ENCODE results near the gene STAB1.

Gene STAB1, protein sequence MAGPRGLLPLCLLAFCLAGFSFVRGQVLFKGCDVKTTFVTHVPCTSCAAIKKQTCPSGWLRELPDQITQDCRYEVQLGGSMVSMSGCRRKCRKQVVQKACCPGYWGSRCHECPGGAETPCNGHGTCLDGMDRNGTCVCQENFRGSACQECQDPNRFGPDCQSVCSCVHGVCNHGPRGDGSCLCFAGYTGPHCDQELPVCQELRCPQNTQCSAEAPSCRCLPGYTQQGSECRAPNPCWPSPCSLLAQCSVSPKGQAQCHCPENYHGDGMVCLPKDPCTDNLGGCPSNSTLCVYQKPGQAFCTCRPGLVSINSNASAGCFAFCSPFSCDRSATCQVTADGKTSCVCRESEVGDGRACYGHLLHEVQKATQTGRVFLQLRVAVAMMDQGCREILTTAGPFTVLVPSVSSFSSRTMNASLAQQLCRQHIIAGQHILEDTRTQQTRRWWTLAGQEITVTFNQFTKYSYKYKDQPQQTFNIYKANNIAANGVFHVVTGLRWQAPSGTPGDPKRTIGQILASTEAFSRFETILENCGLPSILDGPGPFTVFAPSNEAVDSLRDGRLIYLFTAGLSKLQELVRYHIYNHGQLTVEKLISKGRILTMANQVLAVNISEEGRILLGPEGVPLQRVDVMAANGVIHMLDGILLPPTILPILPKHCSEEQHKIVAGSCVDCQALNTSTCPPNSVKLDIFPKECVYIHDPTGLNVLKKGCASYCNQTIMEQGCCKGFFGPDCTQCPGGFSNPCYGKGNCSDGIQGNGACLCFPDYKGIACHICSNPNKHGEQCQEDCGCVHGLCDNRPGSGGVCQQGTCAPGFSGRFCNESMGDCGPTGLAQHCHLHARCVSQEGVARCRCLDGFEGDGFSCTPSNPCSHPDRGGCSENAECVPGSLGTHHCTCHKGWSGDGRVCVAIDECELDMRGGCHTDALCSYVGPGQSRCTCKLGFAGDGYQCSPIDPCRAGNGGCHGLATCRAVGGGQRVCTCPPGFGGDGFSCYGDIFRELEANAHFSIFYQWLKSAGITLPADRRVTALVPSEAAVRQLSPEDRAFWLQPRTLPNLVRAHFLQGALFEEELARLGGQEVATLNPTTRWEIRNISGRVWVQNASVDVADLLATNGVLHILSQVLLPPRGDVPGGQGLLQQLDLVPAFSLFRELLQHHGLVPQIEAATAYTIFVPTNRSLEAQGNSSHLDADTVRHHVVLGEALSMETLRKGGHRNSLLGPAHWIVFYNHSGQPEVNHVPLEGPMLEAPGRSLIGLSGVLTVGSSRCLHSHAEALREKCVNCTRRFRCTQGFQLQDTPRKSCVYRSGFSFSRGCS (N-terminal part only)

DNA sequence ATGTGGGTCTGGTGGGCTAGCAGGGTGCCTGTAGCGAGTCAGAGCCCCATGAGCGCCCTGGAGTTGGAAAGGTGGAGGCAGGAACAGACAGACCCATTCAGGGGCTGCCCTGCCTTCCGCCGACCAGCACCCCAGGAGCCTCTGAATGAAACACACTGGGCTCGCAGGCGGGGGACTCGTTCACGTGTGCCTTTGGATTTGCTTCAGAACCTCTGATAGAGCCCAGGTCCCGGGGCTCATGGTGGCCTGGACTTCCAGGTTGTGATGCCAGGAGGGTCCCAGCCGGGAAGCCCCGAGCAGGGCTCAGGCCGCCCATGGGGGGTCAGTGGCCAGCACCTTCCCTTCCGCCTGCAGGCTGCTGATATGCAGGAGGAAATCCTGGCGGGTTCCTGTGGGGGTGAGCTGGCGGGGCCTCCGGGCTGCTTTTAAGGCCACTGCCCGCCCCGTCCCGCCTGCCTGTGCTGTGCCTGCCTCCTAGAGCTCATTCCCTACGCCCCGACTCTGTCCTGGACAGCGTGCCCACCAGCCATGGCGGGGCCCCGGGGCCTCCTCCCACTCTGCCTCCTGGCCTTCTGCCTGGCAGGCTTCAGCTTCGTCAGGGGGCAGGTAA is at the start of gene STAB1:
STAB1 (plus strand) TSS at position 453 of the 610 bp plus-strand sequence; CDS start at position 529, 76 bp downstream.
- ATAC-seq (no peak), DNase-seq (no peak)
- Mint-ChIP-seq H3K4me1 (peaks cover 6% of the 10 kb centered on the region), H3K27me3 (no peaks in the 10 kb centered on the region), H3K36me3 (ENCODE audit: low read depth) (peaks cover 5% of the 10 kb centered on the region), H3K4me3 (no peak within 1 kb of the TSS), H3K27ac (peak within 1 kb of the TSS; percentile 39), H3K9me3 (no peaks in the 10 kb centered on the region)

DNA sequence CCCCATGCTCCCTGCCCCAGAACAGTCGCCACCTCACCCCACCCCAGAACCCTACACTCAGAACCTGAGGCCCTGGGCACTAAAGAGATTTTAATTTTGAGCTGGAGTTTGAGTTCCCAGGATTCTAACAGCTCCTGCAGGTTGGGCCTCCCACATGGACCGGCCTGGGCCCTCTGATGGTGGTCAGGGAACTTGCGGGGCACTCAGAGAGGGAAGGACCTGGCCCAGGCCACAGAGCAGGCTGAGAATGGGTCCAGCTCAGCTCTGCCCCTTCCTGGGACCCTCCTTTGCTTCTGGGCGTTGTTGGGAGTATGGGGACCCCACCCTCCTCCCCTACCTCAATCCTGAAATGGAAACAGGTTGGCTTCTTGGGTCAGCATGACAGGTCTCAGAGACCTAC is 49.1 kb upstream of the STAB1 start:
- Mint-ChIP-seq H3K27ac (no peak overlapping the region), H3K4me1 (peaks cover 5% of the 10 kb centered on the region), H3K36me3 (ENCODE audit: low read depth) (no peaks in the 10 kb centered on the region), H3K4me3 (no peak overlapping the region), H3K9me3 (no peaks in the 10 kb centered on the region), H3K27me3 (no peaks in the 10 kb centered on the region)
- DNase-seq (no peak), ATAC-seq (no peak)

DNA sequence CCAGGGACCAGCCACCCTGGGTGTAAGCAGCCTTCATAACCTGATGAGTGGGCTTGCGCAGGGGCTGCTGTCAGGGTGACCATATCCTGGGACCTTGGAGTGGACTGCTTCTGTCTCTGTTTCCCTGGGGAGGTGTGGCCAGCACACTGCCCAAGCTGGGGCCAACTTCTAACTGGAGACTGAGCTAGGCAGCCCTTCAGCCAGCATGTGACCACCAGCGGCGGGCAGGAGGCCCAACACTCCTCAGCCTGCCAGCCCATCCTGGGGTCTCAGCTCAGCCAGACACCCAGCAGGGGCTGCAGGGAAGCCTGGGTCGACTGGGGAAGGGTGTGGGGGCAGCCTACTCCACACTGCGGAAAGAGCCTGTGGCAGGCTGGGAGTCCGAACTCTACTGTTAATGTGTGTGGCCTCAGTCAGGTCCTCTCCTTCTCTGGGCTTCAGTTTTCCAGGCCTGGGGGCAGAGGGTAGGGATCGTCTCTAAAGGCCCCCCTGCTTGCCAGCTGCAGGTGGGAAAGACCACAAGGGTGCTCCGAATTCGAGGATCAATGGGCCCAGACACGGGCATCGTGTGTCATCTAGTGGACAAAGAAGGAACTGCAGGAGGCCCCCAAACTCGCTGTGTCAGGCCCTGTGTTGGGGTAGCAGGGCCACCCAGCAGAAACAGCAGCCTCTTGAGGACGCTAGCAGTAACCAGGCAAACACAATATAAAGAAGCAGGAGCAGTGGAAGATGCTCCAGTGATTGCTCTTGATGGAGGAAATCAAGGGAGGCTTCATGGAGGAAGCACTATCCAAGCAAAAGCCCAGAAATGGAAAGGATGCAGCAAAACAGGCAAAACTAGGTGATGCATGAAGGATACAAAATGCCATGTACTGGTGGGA is 48.3 kb upstream of the STAB1 start:
- peak; percentile 80 for DNase-seq
- H3K9me3 Mint-ChIP-seq: no peaks in the 10 kb centered on the region
- peak; percentile 50 for ATAC-seq
- no peak overlapping the region for H3K4me3 Mint-ChIP-seq
- peaks cover 5% of the 10 kb centered on the region for H3K4me1 Mint-ChIP-seq
- no peak overlapping the region for H3K27ac Mint-ChIP-seq
- H3K27me3 Mint-ChIP-seq: no peaks in the 10 kb centered on the region
- H3K36me3 Mint-ChIP-seq (ENCODE audit: low read depth): no peaks in the 10 kb centered on the region

DNA sequence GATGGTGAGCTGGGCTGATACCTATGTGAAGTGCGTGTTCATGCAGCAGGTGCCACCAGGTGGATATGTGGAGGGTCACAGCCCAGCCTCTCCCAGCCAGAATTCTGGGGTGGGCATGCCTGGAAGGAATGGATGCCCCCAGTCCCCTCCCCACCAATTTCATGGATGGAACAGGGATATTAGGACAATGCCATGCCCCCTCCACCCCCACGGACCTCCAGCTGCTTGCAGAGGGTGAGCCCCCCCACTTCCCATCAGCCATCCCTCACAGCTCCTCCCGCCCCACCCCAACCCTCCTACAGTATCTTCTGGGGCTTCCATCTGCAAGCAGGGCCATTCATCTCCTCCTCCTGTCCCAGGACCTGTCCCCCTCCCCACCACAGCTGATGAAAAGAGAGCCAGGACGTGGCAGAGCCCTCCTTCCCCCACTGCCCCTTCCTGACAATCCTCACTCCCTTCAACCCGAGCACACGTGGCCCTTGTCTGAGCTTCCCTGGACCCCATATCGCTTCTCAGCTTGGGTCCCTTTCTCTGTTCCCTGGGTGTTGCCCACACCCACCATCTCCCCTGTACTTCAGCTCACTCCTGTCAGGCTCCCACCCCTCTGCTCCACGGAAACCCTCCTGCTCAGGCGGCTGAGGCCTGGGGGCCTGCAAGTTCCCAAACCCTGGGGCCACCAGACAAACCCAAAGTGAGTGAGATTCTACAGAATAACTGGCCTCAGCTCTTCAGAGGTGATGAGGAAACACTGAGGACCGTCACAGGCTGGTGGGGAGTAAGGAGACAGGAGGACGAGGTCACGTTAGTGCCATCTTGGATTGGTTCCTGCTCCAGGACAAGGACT is 47.4 kb upstream of the STAB1 start:
- Mint-ChIP-seq H3K36me3 (ENCODE audit: low read depth) (no peaks in the 10 kb centered on the region), H3K9me3 (no peaks in the 10 kb centered on the region), H3K4me1 (peaks cover 5% of the 10 kb centered on the region), H3K27ac (no peak overlapping the region), H3K4me3 (no peak overlapping the region), H3K27me3 (no peaks in the 10 kb centered on the region)
- DNase-seq (no peak), ATAC-seq (no peak)

DNA sequence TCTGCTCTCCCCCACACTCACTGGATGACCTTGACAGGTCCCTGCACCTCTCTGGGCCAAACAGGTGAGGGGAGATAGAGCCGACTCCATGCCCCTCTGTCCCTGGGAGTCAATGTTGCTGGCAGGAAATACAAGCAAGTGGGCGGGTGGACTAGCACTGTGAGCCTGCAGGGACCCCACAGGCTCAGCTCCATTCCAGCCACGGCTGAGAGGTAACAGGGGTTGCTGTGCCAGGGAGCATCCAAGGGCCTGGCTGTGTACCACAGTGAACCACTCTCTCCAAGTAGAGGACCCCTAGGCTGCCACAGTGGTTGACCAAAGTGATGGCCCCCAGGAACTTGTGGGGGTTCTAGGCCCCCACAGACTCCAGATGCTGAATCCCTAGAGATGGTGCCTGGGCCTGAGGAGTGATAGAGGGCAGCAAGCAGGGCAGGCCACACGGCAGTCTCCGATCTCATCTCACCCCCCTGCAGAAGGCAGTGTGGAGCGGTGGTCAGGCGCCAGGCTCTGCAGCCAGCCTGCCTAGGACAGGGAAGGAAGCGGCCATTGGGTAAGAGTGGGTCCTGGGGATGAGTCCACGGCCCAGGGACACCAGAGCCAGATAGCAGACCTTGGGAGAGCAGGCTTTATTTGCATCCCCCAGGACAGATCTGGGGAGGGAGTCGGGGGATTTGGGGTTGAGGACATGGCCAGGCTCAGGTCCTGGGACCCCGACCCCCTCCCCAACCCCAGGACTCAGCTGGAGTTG is 44.5 kb upstream of the STAB1 start:
- no peak for DNase-seq
- no peak overlapping the region for H3K27ac Mint-ChIP-seq

DNA sequence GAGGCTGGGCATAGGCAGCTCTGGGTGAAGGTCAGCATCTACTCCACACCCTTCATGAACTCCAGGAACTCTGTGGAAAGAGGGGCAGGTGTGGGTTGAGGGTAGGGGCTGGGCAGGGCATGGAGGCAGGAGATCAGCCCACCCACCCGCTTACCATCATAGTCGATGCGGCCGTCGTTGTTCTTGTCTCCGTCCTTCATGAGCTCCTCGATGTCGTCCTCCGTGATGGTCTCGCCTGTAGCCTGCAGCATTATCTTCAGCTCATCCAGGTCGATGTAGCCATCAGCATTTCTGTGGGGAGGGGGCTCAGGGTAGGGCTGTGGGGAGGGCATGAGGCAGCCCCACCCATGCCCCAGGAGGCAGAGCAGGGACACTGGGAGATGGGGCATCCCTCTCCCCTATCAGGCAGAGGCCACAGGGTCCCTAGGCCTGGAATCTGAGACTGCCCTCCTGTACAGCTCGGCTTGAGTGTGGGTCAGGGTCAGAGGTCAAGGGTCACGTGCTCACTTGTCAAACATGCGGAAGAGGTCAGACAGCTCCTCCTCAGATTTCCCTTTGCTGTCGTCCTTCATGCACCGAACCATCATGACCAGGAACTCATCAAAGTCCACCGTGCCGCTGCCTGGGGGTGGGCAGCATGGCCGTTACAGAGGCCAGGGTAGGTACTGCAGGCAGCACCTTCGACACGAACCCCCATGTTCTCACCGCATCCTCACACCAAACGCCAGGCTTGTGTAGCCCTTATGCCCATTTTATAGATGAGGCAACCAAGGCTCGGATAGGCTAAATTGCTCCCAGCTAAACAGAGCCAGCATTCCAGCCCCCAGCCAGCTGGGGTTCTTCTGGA is 43.7 kb upstream of the STAB1 start:
- Mint-ChIP-seq H3K36me3 (ENCODE audit: low read depth) (no peaks in the 10 kb centered on the region), H3K4me3 (no peak overlapping the region), H3K27me3 (no peaks in the 10 kb centered on the region), H3K9me3 (no peaks in the 10 kb centered on the region), H3K4me1 (peaks cover 22% of the 10 kb centered on the region), H3K27ac (no peak overlapping the region)
- DNase-seq (no peak), ATAC-seq (no peak)

More for the DNA sequence above, 44.5 kb upstream of the STAB1 start:
- ATAC-seq: no peak
- H3K4me1 Mint-ChIP-seq: peaks cover 17% of the 10 kb centered on the region
- H3K4me3 Mint-ChIP-seq: no peak overlapping the region
- H3K36me3 Mint-ChIP-seq (ENCODE audit: low read depth): no peaks in the 10 kb centered on the region
- no peaks in the 10 kb centered on the region for H3K27me3 Mint-ChIP-seq
- no peaks in the 10 kb centered on the region for H3K9me3 Mint-ChIP-seq

DNA sequence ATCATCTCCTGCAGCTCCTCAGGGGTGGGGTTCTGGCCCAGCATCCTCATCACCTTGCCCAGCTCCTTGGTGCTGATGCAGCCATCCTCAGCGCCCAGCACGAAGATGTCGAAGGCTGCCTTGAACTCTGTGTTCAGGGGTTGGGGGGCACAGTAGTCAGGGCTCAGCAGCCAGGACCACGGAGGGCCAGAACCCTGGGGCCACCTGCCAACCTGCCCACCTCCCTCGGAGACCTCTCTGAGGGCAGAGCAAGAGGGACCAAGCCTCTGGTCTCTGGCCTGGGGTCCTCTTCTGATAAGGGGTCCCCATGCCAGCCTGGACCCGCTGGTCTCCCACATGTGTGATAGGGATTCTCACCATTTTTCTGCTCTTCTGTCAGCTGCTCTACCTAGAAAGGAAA is 43.0 kb upstream of the STAB1 start:
- no peak overlapping the region for H3K4me3 Mint-ChIP-seq
- ATAC-seq (no peak), DNase-seq (no peak)
- no peaks in the 10 kb centered on the region for H3K36me3 Mint-ChIP-seq (ENCODE audit: low read depth)
- no peak overlapping the region for H3K27ac Mint-ChIP-seq
- no peaks in the 10 kb centered on the region for H3K9me3 Mint-ChIP-seq
- H3K4me1 Mint-ChIP-seq: peaks cover 28% of the 10 kb centered on the region
- H3K27me3 Mint-ChIP-seq: no peaks in the 10 kb centered on the region

DNA sequence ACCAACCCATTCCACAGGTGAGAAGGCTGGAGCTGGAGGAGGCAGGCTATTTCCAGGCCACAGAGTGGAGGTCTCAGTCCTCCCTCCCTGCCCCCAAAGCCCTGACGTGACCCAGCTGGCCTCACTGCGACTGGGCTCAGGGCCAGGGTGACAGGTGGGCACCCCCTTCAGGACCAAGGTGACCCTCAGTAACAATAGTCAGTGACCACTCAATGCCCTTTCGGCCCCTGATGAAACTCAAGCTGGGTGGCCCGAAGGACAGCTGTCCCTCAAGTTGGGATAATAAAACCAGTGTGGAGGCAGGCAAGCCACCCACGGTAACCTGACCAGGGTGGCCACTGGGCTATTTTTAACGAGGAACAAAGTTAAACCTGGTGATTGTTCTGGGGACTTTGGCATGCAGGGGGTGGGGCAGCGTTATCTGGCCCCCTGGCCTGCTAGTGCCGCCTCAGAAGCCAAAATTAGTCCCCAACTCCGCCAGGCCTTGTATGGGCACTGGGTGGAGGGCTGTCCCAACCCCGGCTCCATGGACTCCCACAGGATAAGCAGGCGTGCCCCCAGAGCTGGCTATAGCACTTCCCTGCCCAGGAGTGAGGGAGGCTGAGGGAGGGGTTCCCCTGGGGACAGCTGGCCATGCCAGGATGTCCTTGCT is 42.4 kb upstream of the STAB1 start:
- peaks cover 4% of the 10 kb centered on the region for H3K36me3 Mint-ChIP-seq (ENCODE audit: low read depth)
- H3K27me3 Mint-ChIP-seq: no peaks in the 10 kb centered on the region
- no peak overlapping the region for H3K27ac Mint-ChIP-seq
- peaks cover 33% of the 10 kb centered on the region for H3K4me1 Mint-ChIP-seq
- H3K4me3 Mint-ChIP-seq: no peak overlapping the region
- no peak for DNase-seq
- H3K9me3 Mint-ChIP-seq: no peaks in the 10 kb centered on the region
- ATAC-seq: no peak

DNA sequence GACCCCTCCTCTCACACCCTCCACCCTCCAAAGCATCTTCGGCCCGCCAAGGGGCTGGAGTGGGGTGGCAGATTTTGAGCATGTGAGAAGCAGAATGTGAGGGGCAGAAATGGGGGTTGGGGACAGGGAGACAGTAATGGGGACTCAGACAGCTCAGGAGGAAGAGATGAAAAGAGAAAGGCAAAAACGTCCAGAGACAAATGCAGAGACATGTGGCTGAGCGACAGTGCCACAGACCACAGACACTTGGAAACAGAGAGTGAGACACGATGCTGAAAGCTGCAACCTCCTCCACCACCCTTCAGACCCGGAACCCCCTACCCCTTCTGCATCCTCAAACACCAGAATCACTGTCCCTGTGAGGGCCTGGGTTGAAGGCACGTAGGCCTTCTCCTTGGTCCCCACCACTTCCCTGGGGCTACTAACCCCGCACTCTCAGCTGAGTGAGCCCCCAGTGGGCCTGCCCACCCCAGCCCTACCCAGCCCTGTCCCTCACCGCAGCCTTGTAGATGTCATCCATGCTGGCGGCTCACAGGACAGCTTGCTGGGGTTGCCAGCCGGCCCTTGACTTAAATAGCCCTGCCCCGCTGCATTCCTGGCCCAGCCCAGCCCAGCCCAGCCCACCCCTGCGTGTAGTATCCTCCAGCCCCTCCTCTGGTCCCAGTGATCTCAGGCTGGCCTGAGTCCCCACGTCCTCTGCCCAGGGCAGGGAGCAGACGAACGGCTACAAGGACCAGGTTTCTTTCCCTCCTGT is 41.5 kb upstream of the STAB1 start, which contains the start of gene TNNC1:
TNNC1 (minus strand) TSS at position 546 of the 754 bp plus-strand sequence; CDS start at position 520, 26 bp downstream.
- peak within 1 kb of the TSS; percentile 94 for H3K4me3 Mint-ChIP-seq
- ATAC-seq (no peak), DNase-seq (no peak)
- no peaks in the 10 kb centered on the region for H3K9me3 Mint-ChIP-seq
- H3K36me3 Mint-ChIP-seq (ENCODE audit: low read depth): peaks cover 9% of the 10 kb centered on the region
- H3K27me3 Mint-ChIP-seq: no peaks in the 10 kb centered on the region
- peaks cover 38% of the 10 kb centered on the region for H3K4me1 Mint-ChIP-seq
- H3K27ac Mint-ChIP-seq: peak within 1 kb of the TSS; percentile 95

DNA sequence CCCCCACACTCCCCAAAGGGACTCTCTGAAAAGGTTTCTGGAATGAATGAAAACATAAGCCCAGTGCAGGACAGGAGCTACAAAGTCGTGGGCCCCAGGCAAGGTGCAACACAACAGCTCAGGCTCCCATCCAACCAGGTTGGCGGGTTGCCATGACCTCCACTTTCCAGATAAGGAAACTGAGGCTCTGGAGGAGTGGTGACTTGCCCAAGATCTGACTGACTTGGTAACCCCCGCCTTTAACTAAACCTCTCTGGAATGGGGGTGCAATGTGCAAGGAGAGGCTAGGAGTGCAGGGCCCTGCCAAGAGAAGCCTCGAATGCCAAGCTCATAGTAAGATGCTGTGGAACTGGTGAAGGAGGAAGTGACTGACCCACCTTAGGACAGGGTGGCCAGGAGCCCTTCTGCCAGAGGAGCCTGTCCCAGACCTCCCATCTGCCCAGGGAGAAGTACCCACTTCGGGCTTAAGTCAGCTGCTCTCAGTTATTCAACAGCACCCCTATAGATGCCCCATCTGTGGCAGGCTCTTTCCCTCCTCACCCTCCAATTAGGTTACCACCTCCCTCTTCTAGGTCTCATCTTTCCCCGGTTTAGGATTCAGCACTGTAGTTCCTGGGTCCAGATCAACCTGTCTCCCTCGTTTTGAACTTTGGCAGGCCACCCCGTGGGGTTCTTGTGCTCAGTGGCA is 40.7 kb upstream of the STAB1 start:
- peaks cover 12% of the 10 kb centered on the region for H3K36me3 Mint-ChIP-seq (ENCODE audit: low read depth)
- no peaks in the 10 kb centered on the region for H3K27me3 Mint-ChIP-seq
- peak overlapping the region; percentile 95 for H3K27ac Mint-ChIP-seq

More for the DNA sequence above, 40.7 kb upstream of the STAB1 start:
- ATAC-seq (no peak), DNase-seq (no peak)
- peaks cover 41% of the 10 kb centered on the region for H3K4me1 Mint-ChIP-seq
- H3K4me3 Mint-ChIP-seq: peak overlapping the region; percentile 94
- no peaks in the 10 kb centered on the region for H3K9me3 Mint-ChIP-seq

Data from activated naive CD8-positive, alpha-beta T cell treated with anti-CD3 and anti-CD28 coated beads, Interleukin-2, amount 50 U/mL, for 24 hours (primary cell).